Transverse colon (tissue), 4 donors: ENCODE results near the gene ZNF423. TPM values are rescaled to one million over a fixed set of nuclear protein-coding genes. Genes with fewer than 3 reads are reported as not detected.

ENCODE experiments used
- DNase-seq: peaks from one replicate; pipeline ENCODE4 v3.0.0-alpha.2; 2019
- H3K27ac ChIP-seq, 4 donors: fragments of 200-600 bp; sonication (generic); 2 replicates each; pipeline ENCODE4 v1.5.1; 2016 to 2018; ENCODE audit warnings: inconsistent platforms in 4 of 4
- H3K27me3 ChIP-seq: fragments of 200-600 bp; sonication (generic); 2 replicates; pipeline ENCODE4 v1.5.1; 2017; ENCODE audit warnings: inconsistent platforms
- H3K36me3 ChIP-seq, 4 donors: fragments of 200-600 bp; sonication (generic); 2 replicates each; pipeline ENCODE4 v1.5.1; 2017 to 2019; ENCODE audit warnings: inconsistent platforms in 4 of 4
- H3K4me1 ChIP-seq, 4 donors: fragments of 200-600 bp; sonication (generic); 2 replicates each; pipeline ENCODE4 v1.5.1; 2017 to 2020; ENCODE audit warnings: inconsistent platforms in 4 of 4
- H3K4me3 ChIP-seq, 4 donors: fragments of 200-600 bp; sonication (generic); 1 replicate in 1 of 4; 2 replicates in 3 of 4; pipeline versions ENCODE4 v1.5.1 to v1.6.1; 2017 to 2019; ENCODE audit warnings: inconsistent platforms in 4 of 4
- H3K9me3 ChIP-seq, 2 donors: fragments of 200-600 bp; sonication (generic); 2 replicates each; pipeline ENCODE4 v1.5.1; 2017 to 2019; ENCODE audit warnings: inconsistent platforms in 2 of 2
- CTCF ChIP-seq, 5 experiments: fragments of 200-600 bp in 3 of 5; fragments of 450-650 bp in 2 of 5; sonication (generic) in 3 of 5; IDR thresholded peaks; 1 replicate in 2 of 5; 2 replicates in 3 of 5; pipeline ENCODE4 v1.5.1; 2016 to 2017; ENCODE audit warnings: antibody characterized with exemption in 5 of 5, inconsistent platforms in 3 of 5, mild to moderate bottlenecking in 2 of 5, moderate library complexity in 1 of 5
- EP300 ChIP-seq: sonication (generic); formaldehyde crosslinking; IDR thresholded peaks from one replicate; pipeline ENCODE4 v1.6.1; 2017; ENCODE audit warnings: antibody characterized with exemption, low read depth
- POLR2A ChIP-seq: fragments of 450-650 bp; IDR thresholded peaks from one replicate; pipeline ENCODE4 v1.6.1; 2016; ENCODE audit warnings: antibody characterized with exemption, mild to moderate bottlenecking, moderate library complexity
- POLR2AphosphoS5 ChIP-seq, 3 donors: sonication (generic); formaldehyde crosslinking; IDR thresholded peaks; one replicate each; pipeline ENCODE4 v1.6.1; 2016; ENCODE audit warnings: antibody characterized with exemption in 3 of 3
- WGBS, 2 donors: methylation state at CpG; one replicate each; pipeline ENCODE4 v1.1.5; 2018; ENCODE audit warnings: low coverage in 1 of 2; 5-methylcytosine and 5-hydroxymethylcytosine counted together
- in situ Hi-C, 4 donors: fragments of 200-750 bp; cut with MboI; loops; one replicate each; pipeline versions ENCODE4 v1.15.0 to v1.15.1; 2017; ENCODE audit warnings: low sequenced_read_pairs in 3 of 4, low pct_ligation_motif_present in 1 of 4, low pct_unique_long_range_greater_than_20kb in 1 of 4
- intact Hi-C: fragments of 100-400 bp; cut with DNase I; formaldehyde crosslinking; loops from one replicate; pipeline ENCODE4 v1.15.1; 2023; ENCODE audit warnings: low total_unique reads
- total RNA-seq, 4 donors: library from RNA; depleted of rRNA; stranded (reverse); fragments of >200 nt; gene quantifications; one replicate each; pipeline ENCODE4 v1.1.0, GENCODE V29; 2016

ZNF423 gene
- total RNA-seq, 4 donors from 2014 or later, result 4.9 to 13.1 (median 7.2) TPM

DNA sequence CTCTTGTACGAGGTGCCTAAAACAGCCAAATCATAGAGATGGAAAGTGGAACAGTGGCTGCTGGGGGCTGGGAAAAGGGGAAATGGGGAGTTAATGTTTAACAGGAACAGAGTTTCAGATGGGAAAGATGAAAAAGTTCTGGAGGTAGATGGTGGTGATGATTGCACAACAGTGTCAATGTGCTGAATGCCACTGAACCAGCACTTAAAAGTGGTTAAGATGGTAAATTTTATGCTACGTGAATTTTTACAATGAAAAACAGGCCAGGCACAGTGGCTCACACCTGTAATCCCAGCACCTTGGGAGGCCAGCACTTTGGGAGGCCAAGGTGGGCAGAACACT lies 351.9 kb downstream of the ZNF423 start:
- no peaks in the 10 kb centered on the region for H3K36me3 ChIP-seq
- intact Hi-C loops, result no loop called here
- H3K4me3 ChIP-seq, result no peak overlapping the region
- no peaks in the 10 kb centered on the region for H3K4me1 ChIP-seq
- H3K27ac ChIP-seq, result no peak overlapping the region
- WGBS, 2 donors, result 81 to 86% methylated on average over 2 of the region's 2 CpGs
- no peak for DNase-seq
- TF ChIP-seq POLR2AphosphoS5 (IDR thresholded peaks at IDR 0.05), result no peak
- no peak for TF ChIP-seq EP300
- no peak for TF ChIP-seq CTCF (IDR thresholded peaks at IDR 0.05)
- TF ChIP-seq POLR2A, result no peak
- in situ Hi-C loops, result no loop called here
- H3K27me3 ChIP-seq, result no peaks in the 10 kb centered on the region
- no peaks in the 10 kb centered on the region for H3K9me3 ChIP-seq

DNA sequence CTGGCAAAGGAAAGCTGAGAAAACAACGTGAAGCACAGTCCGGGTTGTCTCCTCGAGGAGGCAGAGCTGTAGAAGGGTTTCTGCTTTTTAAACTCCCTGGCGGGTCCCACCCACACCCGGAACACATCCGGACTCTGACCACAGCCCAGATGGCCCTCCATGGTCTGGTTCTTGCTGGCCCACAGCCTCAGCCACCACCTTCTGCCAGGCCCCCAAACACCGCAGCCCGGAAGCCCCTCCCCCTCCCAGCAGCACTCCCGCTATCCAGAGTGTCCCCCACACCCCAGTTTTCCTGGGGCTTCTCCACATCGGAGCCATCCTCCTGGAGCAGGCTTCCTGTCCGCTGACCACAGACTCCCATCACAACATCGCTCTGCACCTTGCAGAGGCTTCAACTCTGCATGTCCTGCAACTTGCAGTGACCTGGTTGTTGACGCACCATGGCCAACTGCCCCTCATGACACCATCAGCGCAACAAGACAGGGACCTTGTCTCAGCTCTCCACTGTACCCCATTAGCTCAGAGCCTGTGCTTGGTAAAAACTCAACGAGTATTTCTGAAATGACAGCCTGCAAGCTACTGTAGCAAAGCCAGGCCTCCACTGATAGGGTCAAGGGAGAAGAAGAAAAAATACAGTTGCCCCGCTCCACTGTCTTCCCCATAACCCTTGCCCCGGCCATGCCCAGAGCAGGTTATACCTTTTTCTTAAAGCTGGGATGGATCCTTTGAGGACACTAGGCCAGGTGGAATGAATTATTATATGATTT lies 352.5 kb downstream of the ZNF423 start:
- no peak overlapping the region for H3K4me3 ChIP-seq
- no peaks in the 10 kb centered on the region for H3K9me3 ChIP-seq
- no peaks in the 10 kb centered on the region for H3K36me3 ChIP-seq
- intact Hi-C loops (no loop called here), in situ Hi-C loops (no loop called here)
- no peaks in the 10 kb centered on the region for H3K4me1 ChIP-seq
- H3K27me3 ChIP-seq, result no peaks in the 10 kb centered on the region
- DNase-seq, result peak; percentile 30
- TF ChIP-seq POLR2AphosphoS5 (IDR thresholded peaks at IDR 0.05) (no peak), POLR2A (no peak), EP300 (no peak), CTCF (IDR thresholded peaks at IDR 0.05) (no peak)
- no peak overlapping the region for H3K27ac ChIP-seq
- 68 to 94% methylated on average over 7 to 17 of the region's 17 CpGs for WGBS, 2 donors

DNA sequence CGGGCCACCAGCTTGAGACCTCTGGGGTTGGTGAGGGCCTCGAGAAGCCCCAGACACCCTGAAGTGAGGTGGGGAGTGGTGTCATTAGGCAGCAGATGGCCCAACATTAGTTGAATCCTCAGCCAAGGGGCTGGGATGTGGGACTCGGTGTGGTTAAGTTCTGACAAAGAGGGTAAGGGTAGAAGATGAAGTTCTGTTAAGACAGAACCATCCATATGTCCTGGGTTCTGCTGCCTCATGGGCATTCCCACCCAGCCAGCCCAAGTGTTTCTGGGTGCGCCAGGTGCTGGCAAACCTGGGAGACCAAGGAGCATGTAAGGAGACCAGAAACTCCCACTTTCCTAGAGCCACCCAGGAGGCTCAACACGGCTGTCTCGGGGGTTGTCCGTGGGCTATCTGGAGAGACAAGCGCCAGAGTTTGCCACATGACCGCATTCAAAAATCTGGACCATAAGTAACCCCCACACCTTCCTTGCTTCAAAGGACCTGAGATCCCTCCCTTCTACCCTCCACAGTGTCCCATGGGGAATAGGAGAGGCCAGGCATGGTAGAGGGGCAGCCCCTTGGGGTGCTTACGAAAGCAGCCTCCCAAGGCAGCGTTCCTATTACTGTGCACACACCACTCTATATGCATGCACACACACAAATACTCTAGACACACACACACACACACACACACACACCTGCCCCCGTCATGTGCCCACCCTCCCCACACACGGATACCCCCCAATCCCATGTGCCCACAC lies 353.6 kb downstream of the ZNF423 start:
- no peak overlapping the region for H3K4me3 ChIP-seq
- TF ChIP-seq POLR2AphosphoS5 (IDR thresholded peaks at IDR 0.05) (no peak), POLR2A (no peak), EP300 (no peak), CTCF (IDR thresholded peaks at IDR 0.05) (no peak)
- WGBS, 2 donors, result 84 to 94% methylated on average over 3 to 12 of the region's 13 CpGs
- H3K9me3 ChIP-seq, result no peaks in the 10 kb centered on the region
- no peaks in the 10 kb centered on the region for H3K4me1 ChIP-seq
- no peak overlapping the region for H3K27ac ChIP-seq
- intact Hi-C loops (no loop called here), in situ Hi-C loops (no loop called here)
- H3K27me3 ChIP-seq, result no peaks in the 10 kb centered on the region
- DNase-seq, result no peak
- H3K36me3 ChIP-seq, result no peaks in the 10 kb centered on the region

DNA sequence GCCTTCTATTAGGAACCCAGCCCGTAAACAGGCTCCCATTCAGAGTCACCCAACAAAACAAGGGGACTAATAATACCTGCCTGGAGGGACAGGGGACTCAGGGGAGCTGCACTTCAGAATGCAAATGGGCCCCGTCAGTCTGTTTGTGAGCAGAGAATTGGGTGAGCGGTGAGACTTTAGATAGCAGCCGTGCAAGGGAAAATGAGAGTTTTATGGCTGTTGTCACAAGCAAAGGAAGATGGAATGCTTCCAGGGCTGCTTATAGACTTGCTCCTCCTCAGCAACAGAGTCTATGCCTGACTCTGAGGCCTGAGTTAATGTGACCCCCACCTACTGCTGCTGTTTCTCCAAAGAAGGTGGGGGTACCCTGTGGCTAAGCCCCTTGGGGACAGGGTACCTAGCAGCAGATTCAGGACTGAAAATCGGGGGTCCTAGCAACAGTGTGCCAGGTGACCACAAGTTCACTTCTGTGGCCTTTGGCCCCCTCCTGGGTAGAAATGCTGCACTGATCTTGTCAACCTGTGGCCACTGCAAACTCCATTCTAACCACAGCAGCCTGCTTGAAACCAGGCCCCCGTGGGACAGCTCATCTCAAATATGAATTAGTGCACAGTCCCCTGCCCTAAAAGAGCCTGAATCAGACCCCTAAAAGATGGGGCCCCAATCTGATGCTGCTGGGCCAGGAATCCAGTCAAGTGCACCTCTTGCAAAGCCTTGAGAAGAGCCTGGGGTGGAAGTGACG lies 355.9 kb downstream of the ZNF423 start:
- DNase-seq, result no peak
- 60 to 79% methylated on average over 4 to 7 of the region's 7 CpGs for WGBS, 2 donors
- TF ChIP-seq EP300 (no peak), POLR2AphosphoS5 (IDR thresholded peaks at IDR 0.05) (no peak), CTCF (IDR thresholded peaks at IDR 0.05) (no peak), POLR2A (no peak)
- H3K27me3 ChIP-seq, result no peaks in the 10 kb centered on the region
- intact Hi-C loops (loop anchor here (5.0 kb wide), 1 partner anchor 377 kb away; no protein-coding TSS in a partner anchor), in situ Hi-C loops (no loop called here)
- no peak overlapping the region for H3K4me3 ChIP-seq
- H3K9me3 ChIP-seq, result no peaks in the 10 kb centered on the region
- H3K4me1 ChIP-seq, result no peaks in the 10 kb centered on the region
- no peak overlapping the region for H3K27ac ChIP-seq
- H3K36me3 ChIP-seq, result no peaks in the 10 kb centered on the region
